HEK293 (cell line): ENCODE results near the gene KCTD10.

Source experiments
- CTCF ChIA-PET: fragments of 350-600 bp; formaldehyde crosslinking; extraction: SDS; loops from one replicate; lab custom pipeline; 2021; ENCODE audit warnings: antibody characterized with exemption; lab: Yijun Ruan, JAX
- POLR2A ChIA-PET: fragments of 300-600 bp; formaldehyde crosslinking; extraction: SDS; loops from one replicate; lab custom pipeline; 2020; ENCODE audit warnings: antibody characterized with exemption, inconsistent platforms; lab: Yijun Ruan, JAX
- H3K27ac ChIP-seq: fragments of 200-500 bp; sonication (Bioruptor generic); 2 replicates; pipeline ENCODE4 v1.5.1; 2014; ENCODE audit warnings: low read depth, low read length, control low read depth, inconsistent platforms; ENCODE audit errors: extremely low read depth
- H3K36me3 ChIP-seq, 2 experiments: fragments of 200-500 bp in 1 of 2; sonication (Bioruptor generic) in 1 of 2; 1 replicate in 1 of 2; 2 replicates in 1 of 2; pipeline ENCODE4 v1.5.1; 2014 to 2017; ENCODE audit warnings: inconsistent platforms in 2 of 2, low read length in 2 of 2; ENCODE audit not compliant: control insufficient read depth in 2 of 2, insufficient read depth in 1 of 2
- H3K4me1 ChIP-seq: fragments of 200-500 bp; sonication (Bioruptor generic); 2 replicates; pipeline ENCODE4 v1.5.1; 2014; ENCODE audit warnings: mild to moderate bottlenecking, low read length, inconsistent platforms; ENCODE audit not compliant: control insufficient read depth, insufficient read depth
- H3K4me3 ChIP-seq: 2 replicates; pipeline ENCODE4 v1.5.1; 2011; ENCODE audit warnings: low read depth, mild to moderate bottlenecking, control low read depth, low read length, moderate library complexity
- H3K9me3 ChIP-seq: fragments of 200-500 bp; sonication (Bioruptor generic); 2 replicates; pipeline ENCODE4 v1.5.1; 2014; ENCODE audit warnings: low read depth, low read length, inconsistent platforms; ENCODE audit not compliant: control insufficient read depth, insufficient read depth
- GFI1B ChIP-seq: fragments of 450-650 bp; formaldehyde crosslinking; IDR thresholded peaks from 2 replicates; pipeline ENCODE4 v1.5.1; 2016; ENCODE audit warnings: missing biosample characterization, missing genetic modification characterization
- GLI4 ChIP-seq: fragments of 450-650 bp; formaldehyde crosslinking; IDR thresholded peaks from 2 replicates; pipeline ENCODE4 v1.5.1; 2016; ENCODE audit warnings: missing biosample characterization, missing genetic modification characterization
- MZF1 ChIP-seq: fragments of 450-650 bp; formaldehyde crosslinking; IDR thresholded peaks from 2 replicates; pipeline ENCODE4 v1.5.1; 2017; ENCODE audit warnings: missing biosample characterization, missing genetic modification characterization, borderline replicate concordance
- ZBTB1 ChIP-seq: fragments of 450-650 bp; formaldehyde crosslinking; IDR thresholded peaks from 2 replicates; pipeline ENCODE4 v1.5.1; 2016; ENCODE audit warnings: missing biosample characterization, missing genetic modification characterization
- ZBTB21 ChIP-seq: fragments of 450-650 bp; formaldehyde crosslinking; IDR thresholded peaks from 2 replicates; pipeline ENCODE4 v1.5.1; 2017; ENCODE audit warnings: missing biosample characterization, missing genetic modification characterization
- ZNF10 ChIP-seq: fragments of 450-650 bp; formaldehyde crosslinking; IDR thresholded peaks from 2 replicates; pipeline ENCODE4 v1.5.1; 2017; ENCODE audit warnings: missing biosample characterization, missing genetic modification characterization
- ZNF146 ChIP-seq: fragments of 450-650 bp; formaldehyde crosslinking; IDR thresholded peaks from 2 replicates; pipeline ENCODE4 v1.5.1; 2016; ENCODE audit warnings: missing biosample characterization, missing genetic modification characterization
- ZNF155 ChIP-seq: fragments of 450-650 bp; formaldehyde crosslinking; IDR thresholded peaks from 2 replicates; pipeline ENCODE4 v1.5.1; 2016; ENCODE audit warnings: missing biosample characterization, missing genetic modification characterization
- ZNF2 ChIP-seq: fragments of 450-650 bp; formaldehyde crosslinking; IDR thresholded peaks from 2 replicates; pipeline ENCODE4 v1.5.1; 2016; ENCODE audit warnings: missing biosample characterization, missing genetic modification characterization
- ZNF223 ChIP-seq: fragments of 450-650 bp; formaldehyde crosslinking; IDR thresholded peaks from 2 replicates; pipeline ENCODE4 v1.5.1; 2016; ENCODE audit warnings: missing biosample characterization, missing genetic modification characterization
- ZNF24 ChIP-seq: fragments of 450-650 bp; formaldehyde crosslinking; IDR thresholded peaks from 2 replicates; pipeline ENCODE4 v1.5.1; 2016; ENCODE audit warnings: missing biosample characterization, missing genetic modification characterization
- ZNF354C ChIP-seq: fragments of 450-650 bp; formaldehyde crosslinking; IDR thresholded peaks from 2 replicates; pipeline ENCODE4 v1.5.1; 2016; ENCODE audit warnings: missing biosample characterization, missing genetic modification characterization, low read depth, borderline replicate concordance
- ZNF366 ChIP-seq: fragments of 450-650 bp; formaldehyde crosslinking; conservative IDR thresholded peaks from 2 replicates; pipeline ENCODE4 v1.5.1; 2016; ENCODE audit warnings: missing biosample characterization, missing genetic modification characterization
- ZNF514 ChIP-seq: fragments of 450-650 bp; formaldehyde crosslinking; IDR thresholded peaks from 2 replicates; pipeline ENCODE4 v1.5.1; 2016; ENCODE audit warnings: missing biosample characterization, missing genetic modification characterization
- ZNF555 ChIP-seq: fragments of 450-650 bp; formaldehyde crosslinking; conservative IDR thresholded peaks from 2 replicates; pipeline ENCODE4 v1.5.1; 2017; ENCODE audit warnings: missing biosample characterization, mild to moderate bottlenecking, missing genetic modification characterization, inconsistent platforms
- ZNF768 ChIP-seq: fragments of 450-650 bp; formaldehyde crosslinking; IDR thresholded peaks from 2 replicates; pipeline ENCODE4 v1.5.1; 2018; ENCODE audit warnings: missing biosample characterization, mild to moderate bottlenecking, missing genetic modification characterization
- ZSCAN23 ChIP-seq: fragments of 450-650 bp; formaldehyde crosslinking; IDR thresholded peaks from 2 replicates; pipeline ENCODE4 v1.5.1; 2016; ENCODE audit warnings: missing biosample characterization, missing genetic modification characterization
- TF ChIP-seq, protein P1 (sequence below): fragments of 450-650 bp; formaldehyde crosslinking; IDR thresholded peaks from 2 replicates; pipeline ENCODE4 v1.5.0; 2017; ENCODE audit warnings: missing biosample characterization, missing genetic modification characterization, borderline replicate concordance
- TF ChIP-seq, protein P2 (sequence below): fragments of 450-650 bp; formaldehyde crosslinking; conservative IDR thresholded peaks from 2 replicates; pipeline ENCODE4 v1.5.1; 2016; ENCODE audit warnings: low read depth, missing biosample characterization, missing genetic modification characterization
- TF ChIP-seq, protein P3 (sequence below): fragments of 450-650 bp; formaldehyde crosslinking; IDR thresholded peaks from 2 replicates; pipeline ENCODE4 v1.5.1; 2016; ENCODE audit warnings: missing biosample characterization, missing genetic modification characterization
- TF ChIP-seq, protein P4 (sequence below): fragments of 450-650 bp; formaldehyde crosslinking; IDR thresholded peaks from 2 replicates; pipeline ENCODE4 v1.5.1; 2016; ENCODE audit warnings: missing biosample characterization, missing genetic modification characterization
- TF ChIP-seq, protein P5 (sequence below): fragments of 450-650 bp; IDR thresholded peaks from 2 replicates; pipeline ENCODE4 v1.5.1; 2018; ENCODE audit warnings: missing biosample characterization, mild to moderate bottlenecking, missing genetic modification characterization

The KCTD10 gene

DNA sequence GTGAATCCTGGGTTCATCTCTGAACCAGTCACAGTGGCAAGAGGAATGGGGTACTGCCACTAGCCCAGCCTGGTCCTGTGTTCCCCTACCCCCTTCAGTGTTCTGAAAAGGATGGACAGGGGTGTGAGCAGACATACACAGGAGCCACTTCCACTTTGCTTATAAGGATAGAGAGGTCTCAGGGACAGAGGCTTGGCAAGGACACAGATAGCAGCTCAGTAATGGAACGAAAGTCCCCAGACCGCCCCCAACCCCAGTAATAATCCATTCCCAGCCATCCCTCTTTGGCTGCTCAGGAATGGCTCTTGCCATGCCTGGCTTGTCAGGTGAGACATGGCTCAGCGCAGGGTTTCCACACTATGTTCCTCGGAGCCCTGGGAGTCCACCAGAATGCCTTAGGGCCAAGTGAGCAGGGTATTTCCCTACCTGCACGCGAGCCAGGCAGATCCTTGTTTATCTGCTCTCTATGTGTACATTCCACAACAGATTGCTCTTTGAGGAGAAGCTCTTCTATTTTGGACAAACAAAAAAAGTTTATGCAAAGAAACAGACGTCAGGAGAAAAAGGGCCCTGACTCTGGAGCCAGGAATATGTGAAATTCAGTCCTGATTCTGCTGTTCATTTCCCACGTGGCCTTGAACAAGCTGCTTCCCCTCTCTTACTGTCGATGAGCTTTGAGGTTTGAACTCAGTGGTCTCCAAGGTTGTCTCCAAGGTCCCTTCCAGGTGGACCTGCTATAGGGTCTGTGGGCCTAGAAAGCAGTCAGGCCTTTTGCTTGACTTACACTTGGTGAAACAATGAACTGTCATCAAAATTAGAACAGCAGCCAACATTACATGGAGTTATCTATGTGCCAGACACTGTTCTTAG, 10.3 kb upstream of the KCTD10 start (continued):
- TF ChIP-seq, protein P1, sequence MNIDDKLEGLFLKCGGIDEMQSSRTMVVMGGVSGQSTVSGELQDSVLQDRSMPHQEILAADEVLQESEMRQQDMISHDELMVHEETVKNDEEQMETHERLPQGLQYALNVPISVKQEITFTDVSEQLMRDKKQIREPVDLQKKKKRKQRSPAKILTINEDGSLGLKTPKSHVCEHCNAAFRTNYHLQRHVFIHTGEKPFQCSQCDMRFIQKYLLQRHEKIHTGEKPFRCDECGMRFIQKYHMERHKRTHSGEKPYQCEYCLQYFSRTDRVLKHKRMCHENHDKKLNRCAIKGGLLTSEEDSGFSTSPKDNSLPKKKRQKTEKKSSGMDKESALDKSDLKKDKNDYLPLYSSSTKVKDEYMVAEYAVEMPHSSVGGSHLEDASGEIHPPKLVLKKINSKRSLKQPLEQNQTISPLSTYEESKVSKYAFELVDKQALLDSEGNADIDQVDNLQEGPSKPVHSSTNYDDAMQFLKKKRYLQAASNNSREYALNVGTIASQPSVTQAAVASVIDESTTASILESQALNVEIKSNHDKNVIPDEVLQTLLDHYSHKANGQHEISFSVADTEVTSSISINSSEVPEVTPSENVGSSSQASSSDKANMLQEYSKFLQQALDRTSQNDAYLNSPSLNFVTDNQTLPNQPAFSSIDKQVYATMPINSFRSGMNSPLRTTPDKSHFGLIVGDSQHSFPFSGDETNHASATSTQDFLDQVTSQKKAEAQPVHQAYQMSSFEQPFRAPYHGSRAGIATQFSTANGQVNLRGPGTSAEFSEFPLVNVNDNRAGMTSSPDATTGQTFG (tag by site-specific recombination) = no peak
- TF ChIP-seq ZNF514 (tag by site-specific recombination) = no peak
- TF ChIP-seq GLI4 = no peak
- no peak for TF ChIP-seq ZNF2 (tag by site-specific recombination)
- TF ChIP-seq ZNF24 (tag by site-specific recombination) = no peak
- TF ChIP-seq ZNF555 (tag by site-specific recombination) = no peak

DNA sequence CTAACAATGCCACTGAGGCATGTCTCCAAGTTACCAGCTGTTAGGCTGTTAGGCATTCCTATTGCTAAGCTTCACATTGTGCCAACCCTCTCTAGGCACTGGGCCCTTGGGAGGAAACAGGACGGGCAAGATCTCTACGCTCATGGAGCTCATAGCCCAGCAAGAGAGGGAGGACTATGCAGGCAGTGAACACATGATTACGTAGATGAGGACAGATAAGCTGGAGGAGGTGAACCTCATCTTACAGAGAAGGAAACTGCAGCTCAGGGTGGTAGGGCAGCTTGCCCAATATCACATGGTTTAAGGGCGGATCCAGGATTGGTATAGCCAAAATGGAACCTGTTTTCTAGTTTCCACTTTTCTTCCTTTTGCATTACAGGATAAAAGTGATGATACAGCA, 8.1 kb upstream of the KCTD10 start:
- CTCF ChIA-PET = interaction anchor here (1.1 to 1.3 kb wide), 2 partner anchors 9 to 52 kb away, joined by 3 to 4 read pairs; no protein-coding TSS in a partner anchor

DNA sequence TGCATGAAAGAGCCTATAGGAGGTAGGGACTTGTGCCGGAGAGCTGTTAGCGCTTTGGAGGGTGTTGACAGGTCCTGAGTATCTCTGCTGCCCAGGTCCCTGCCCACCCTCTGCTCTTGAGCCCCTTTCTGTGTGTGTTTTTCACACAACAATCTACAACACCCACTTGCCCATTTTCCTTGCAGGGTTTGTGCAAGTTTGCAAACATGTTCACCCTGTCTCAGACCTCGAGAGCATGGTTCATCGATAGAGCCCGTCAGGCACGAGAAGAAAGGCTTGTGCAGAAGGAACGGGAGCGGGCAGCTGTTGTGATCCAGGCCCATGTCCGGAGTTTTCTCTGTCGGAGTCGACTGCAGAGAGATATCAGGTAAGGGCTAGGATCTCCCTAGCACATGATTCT, 6.2 kb upstream of the KCTD10 start:
- H3K27ac ChIP-seq = no peak overlapping the region
- CTCF ChIA-PET = interaction anchor here (1.5 kb wide), 1 partner anchor 55 kb away, joined by 4 read pairs; no protein-coding TSS in a partner anchor
- POLR2A ChIA-PET = no interaction called here
- H3K9me3 ChIP-seq = no peaks in the 10 kb centered on the region
- H3K4me1 ChIP-seq = no peaks in the 10 kb centered on the region
- no peak overlapping the region for H3K4me3 ChIP-seq
- H3K36me3 ChIP-seq = peaks cover 28 to 57% of the 10 kb centered on the region in 2 experiments
- TF ChIP-seq ZNF146 (no peak), ZBTB21 (tag by site-specific recombination) (no peak), ZNF10 (tag by site-specific recombination) (no peak), MZF1 (tag by site-specific recombination) (no peak), ZNF24 (tag by site-specific recombination) (no peak)
- TF ChIP-seq, protein P2, sequence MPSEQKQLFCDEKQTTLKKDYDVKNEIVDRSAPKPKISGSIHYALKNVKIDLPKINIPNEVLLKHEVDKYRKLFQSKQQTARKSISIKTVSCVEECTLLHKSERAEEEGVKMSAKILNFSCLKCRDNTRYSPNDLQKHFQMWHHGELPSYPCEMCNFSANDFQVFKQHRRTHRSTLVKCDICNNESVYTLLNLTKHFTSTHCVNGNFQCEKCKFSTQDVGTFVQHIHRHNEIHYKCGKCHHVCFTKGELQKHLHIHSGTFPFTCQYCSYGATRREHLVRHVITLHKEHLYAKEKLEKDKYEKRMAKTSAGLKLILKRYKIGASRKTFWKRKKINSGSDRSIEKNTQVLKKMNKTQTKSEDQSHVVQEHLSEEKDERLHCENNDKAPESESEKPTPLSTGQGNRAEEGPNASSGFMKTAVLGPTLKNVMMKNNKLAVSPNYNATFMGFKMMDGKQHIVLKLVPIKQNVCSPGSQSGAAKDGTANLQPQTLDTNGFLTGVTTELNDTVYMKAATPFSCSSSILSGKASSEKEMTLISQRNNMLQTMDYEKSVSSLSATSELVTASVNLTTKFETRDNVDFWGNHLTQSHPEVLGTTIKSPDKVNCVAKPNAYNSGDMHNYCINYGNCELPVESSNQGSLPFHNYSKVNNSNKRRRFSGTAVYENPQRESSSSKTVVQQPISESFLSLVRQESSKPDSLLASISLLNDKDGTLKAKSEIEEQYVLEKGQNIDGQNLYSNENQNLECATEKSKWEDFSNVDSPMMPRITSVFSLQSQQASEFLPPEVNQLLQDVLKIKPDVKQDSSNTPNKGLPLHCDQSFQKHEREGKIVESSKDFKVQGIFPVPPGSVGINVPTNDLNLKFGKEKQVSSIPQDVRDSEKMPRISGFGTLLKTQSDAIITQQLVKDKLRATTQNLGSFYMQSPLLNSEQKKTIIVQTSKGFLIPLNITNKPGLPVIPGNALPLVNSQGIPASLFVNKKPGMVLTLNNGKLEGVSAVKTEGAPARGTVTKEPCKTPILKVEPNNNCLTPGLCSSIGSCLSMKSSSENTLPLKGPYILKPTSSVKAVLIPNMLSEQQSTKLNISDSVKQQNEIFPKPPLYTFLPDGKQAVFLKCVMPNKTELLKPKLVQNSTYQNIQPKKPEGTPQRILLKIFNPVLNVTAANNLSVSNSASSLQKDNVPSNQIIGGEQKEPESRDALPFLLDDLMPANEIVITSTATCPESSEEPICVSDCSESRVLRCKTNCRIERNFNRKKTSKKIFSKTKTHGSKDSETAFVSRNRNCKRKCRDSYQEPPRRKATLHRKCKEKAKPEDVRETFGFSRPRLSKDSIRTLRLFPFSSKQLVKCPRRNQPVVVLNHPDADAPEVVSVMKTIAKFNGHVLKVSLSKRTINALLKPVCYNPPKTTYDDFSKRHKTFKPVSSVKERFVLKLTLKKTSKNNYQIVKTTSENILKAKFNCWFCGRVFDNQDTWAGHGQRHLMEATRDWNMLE (tag by site-specific recombination) = no peak
- TF ChIP-seq, protein P3, sequence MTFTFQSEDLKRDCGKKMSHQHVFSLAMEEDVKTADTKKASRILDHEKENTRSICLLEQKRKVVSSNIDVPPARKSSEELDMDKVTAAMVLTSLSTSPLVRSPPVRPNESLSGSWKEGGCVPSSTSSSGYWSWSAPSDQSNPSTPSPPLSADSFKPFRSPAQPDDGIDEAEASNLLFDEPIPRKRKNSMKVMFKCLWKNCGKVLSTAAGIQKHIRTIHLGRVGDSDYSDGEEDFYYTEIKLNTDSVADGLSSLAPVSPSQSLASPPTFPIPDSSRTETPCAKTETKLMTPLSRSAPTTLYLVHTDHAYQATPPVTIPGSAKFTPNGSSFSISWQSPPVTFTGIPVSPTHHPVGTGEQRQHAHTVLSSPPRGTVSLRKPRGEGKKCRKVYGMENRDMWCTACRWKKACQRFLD = no peak

More for the DNA sequence above, 8.1 kb upstream of the KCTD10 start:
- POLR2A ChIA-PET = no interaction called here
- Histone ChIP-seq H3K4me1 (no peaks in the 10 kb centered on the region), H3K9me3 (no peaks in the 10 kb centered on the region), H3K36me3 (peaks cover 39 to 75% of the 10 kb centered on the region in 2 experiments), H3K4me3 (no peak overlapping the region), H3K27ac (no peak overlapping the region)
- TF ChIP-seq, protein P4, sequence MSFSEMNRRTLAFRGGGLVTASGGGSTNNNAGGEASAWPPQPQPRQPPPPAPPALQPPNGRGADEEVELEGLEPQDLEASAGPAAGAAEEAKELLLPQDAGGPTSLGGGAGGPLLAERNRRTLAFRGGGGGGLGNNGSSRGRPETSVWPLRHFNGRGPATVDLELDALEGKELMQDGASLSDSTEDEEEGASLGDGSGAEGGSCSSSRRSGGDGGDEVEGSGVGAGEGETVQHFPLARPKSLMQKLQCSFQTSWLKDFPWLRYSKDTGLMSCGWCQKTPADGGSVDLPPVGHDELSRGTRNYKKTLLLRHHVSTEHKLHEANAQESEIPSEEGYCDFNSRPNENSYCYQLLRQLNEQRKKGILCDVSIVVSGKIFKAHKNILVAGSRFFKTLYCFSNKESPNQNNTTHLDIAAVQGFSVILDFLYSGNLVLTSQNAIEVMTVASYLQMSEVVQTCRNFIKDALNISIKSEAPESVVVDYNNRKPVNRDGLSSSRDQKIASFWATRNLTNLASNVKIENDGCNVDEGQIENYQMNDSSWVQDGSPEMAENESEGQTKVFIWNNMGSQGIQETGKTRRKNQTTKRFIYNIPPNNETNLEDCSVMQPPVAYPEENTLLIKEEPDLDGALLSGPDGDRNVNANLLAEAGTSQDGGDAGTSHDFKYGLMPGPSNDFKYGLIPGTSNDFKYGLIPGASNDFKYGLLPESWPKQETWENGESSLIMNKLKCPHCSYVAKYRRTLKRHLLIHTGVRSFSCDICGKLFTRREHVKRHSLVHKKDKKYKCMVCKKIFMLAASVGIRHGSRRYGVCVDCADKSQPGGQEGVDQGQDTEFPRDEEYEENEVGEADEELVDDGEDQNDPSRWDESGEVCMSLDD (tag by site-specific recombination) = no peak
- TF ChIP-seq ZBTB21 (tag by site-specific recombination) (no peak), ZNF223 (tag by site-specific recombination) (no peak), ZBTB1 (no peak), ZNF768 (tag by site-specific recombination) (no peak), GFI1B (no peak), ZNF366 (tag by site-specific recombination) (no peak), ZSCAN23 (tag by site-specific recombination) (no peak), ZNF155 (tag by site-specific recombination) (no peak), ZNF354C (tag by site-specific recombination) (no peak)
- TF ChIP-seq, protein P5, sequence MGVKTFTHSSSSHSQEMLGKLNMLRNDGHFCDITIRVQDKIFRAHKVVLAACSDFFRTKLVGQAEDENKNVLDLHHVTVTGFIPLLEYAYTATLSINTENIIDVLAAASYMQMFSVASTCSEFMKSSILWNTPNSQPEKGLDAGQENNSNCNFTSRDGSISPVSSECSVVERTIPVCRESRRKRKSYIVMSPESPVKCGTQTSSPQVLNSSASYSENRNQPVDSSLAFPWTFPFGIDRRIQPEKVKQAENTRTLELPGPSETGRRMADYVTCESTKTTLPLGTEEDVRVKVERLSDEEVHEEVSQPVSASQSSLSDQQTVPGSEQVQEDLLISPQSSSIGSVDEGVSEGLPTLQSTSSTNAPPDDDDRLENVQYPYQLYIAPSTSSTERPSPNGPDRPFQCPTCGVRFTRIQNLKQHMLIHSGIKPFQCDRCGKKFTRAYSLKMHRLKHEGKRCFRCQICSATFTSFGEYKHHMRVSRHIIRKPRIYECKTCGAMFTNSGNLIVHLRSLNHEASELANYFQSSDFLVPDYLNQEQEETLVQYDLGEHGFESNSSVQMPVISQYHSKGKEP (tag by site-specific recombination) = no peak
